Measurements from ENCODE around the gene VAV3.

- TF ChIP-seq CTCF (IDR thresholded peaks at IDR 0.05), result no peak
- TF ChIP-seq POLR2AphosphoS5 (IDR thresholded peaks at IDR 0.05), result no peak
Observed at GRCh38 chr1:107533436-107533835, 431.5 kb downstream of the VAV3 start.

Data from transverse colon (tissue), 4 donors.